OCI-LY1 (cell line): Measurements from ENCODE around the gene CLTB.

Experiments
- EZH2 ChIP-seq: fragments of 200-600 bp; sonication (generic), shearing (Covaris generic); IDR thresholded peaks from 2 replicates; pipeline ENCODE4 v1.8.0; 2017; ENCODE audit warnings: borderline replicate concordance, mixed run types, mild to moderate bottlenecking, antibody characterized with exemption, low read length, moderate library complexity, mixed read lengths
- TF ChIP-seq, protein P1 (sequence below): fragments of 200-600 bp; sonication (generic), shearing (Covaris generic); IDR thresholded peaks from 2 replicates; pipeline ENCODE4 v1.5.1; 2017; ENCODE audit warnings: mild to moderate bottlenecking, antibody characterized with exemption, low read length, moderate library complexity, mixed read lengths

DNA sequence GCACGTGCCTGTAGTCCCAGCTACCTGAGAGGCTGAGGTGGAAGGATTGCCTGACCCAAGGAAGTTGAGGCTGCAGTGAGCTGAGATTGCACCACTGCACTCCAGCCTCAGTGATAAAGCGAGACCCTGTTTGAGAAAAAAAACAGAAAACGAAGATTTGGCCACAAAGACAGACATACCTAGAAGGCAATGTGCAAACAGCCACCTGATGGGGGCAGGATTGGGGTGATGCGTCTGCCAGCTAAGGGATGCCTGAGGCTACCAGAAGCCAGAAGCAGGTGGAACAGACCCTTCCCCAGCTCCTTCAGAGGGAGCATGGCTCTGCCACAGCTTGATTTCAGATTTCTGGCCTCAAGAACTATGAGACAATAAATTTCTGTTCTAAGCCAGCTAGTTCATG lies 24.9 kb downstream of the CLTB start:
- TF ChIP-seq, protein P1, sequence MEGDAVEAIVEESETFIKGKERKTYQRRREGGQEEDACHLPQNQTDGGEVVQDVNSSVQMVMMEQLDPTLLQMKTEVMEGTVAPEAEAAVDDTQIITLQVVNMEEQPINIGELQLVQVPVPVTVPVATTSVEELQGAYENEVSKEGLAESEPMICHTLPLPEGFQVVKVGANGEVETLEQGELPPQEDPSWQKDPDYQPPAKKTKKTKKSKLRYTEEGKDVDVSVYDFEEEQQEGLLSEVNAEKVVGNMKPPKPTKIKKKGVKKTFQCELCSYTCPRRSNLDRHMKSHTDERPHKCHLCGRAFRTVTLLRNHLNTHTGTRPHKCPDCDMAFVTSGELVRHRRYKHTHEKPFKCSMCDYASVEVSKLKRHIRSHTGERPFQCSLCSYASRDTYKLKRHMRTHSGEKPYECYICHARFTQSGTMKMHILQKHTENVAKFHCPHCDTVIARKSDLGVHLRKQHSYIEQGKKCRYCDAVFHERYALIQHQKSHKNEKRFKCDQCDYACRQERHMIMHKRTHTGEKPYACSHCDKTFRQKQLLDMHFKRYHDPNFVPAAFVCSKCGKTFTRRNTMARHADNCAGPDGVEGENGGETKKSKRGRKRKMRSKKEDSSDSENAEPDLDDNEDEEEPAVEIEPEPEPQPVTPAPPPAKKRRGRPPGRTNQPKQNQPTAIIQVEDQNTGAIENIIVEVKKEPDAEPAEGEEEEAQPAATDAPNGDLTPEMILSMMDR = peak; percentile 14; the same call in 1 of the 2 replicates
- no peak for TF ChIP-seq EZH2
